ENCODE data around the gene TMEM186.
"Not testable (repeated sequence)": the region's sequence is repeated elsewhere in the genome, so short reads cannot be mapped to it uniquely, and the experiment has no call there.

TMEM186 gene

DNA sequence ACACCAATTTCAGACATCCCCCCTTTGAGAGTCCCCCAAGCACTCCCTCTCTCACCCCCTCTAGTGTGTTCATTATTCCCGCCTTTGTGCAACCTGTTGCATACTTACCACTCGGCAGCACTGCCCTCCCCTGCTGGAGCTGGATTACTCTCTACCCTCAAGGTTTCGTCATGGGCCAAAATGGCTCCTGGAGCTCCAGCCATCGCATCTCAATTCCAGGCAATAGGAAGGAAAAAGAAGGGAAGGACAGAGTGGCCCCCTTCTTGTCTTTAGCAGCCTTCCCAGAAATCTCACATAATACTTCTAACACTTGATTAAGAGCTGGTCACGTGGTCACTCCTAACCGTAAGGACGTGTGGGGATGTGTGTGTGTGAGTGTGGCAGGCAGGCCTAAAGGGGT lies 20.2 kb downstream of the TMEM186 start:
- in situ Hi-C loops (cut with MboI; ENCODE audit: low sequenced_read_pairs): loop anchor here (25.0 kb wide), 1 partner anchor 215 kb away; no protein-coding TSS in a partner anchor

DNA sequence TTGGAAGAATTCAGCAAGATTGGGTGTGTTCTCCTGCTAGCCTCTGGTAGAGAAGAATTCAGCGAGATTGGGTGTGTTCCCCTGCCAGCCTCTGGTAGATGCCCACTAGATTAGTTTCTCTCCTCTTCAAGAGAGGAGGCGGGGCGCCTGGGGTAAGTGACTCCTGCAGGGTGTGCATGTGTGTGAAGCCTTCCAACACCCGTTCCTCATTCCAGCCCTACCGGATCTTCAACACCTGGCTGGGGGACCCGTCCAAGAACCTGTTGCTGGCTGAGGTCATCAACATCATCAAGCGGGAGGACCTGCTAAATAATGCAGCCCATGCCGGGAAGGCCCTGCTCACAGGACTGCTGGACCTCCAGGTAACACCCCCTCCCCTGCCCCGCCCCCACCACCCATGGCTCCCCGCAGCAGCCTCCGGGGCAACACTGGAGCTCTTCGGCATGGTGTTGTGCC lies 21.3 kb downstream of the TMEM186 start:
- in situ Hi-C loops (cut with MboI; ENCODE audit: low sequenced_read_pairs): loop anchor here (25.0 kb wide), 1 partner anchor 214 kb away; no protein-coding TSS in a partner anchor

DNA sequence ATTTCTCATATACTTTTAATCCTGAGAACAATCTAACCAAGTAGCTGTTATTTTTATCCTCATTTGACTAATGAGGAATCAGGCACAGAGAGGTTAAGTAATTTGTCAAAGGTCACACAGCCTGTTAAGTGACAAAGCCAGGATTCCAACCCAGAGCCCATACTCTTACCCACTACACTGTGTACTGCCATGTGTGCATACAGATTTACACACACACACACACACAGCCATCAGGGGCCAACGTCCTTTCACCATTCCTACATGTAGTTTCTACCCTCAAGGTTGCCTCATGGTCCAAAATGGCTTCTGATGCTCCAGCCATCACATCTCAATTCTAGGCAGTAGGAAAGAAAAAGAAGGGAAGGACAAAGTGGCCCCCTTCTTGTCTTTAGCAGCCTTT lies 22.1 kb downstream of the TMEM186 start:
- in situ Hi-C loops (cut with MboI; ENCODE audit: low sequenced_read_pairs): loop anchor here (25.0 kb wide), 1 partner anchor 213 kb away; no protein-coding TSS in a partner anchor

DNA sequence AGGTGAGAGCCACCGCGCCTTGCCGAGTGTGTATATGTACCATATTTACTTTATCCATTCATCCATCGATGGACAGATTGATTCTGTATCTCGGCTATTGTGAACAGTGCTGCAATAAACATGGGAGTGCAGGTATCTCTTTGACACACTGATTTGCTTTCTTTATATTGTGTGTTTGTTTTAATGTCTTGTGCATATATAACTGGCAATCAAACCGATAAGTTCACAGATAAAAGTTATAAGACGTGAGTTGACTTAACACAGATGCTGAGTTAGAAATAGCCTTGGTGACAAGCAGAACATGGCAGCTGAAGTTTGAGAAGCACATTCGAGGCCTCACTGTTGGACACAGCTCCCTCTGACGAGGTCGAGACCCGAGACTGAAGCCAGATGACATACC lies 23.2 kb downstream of the TMEM186 start:
- in situ Hi-C loops (cut with MboI; ENCODE audit: low sequenced_read_pairs): no loop called here

DNA sequence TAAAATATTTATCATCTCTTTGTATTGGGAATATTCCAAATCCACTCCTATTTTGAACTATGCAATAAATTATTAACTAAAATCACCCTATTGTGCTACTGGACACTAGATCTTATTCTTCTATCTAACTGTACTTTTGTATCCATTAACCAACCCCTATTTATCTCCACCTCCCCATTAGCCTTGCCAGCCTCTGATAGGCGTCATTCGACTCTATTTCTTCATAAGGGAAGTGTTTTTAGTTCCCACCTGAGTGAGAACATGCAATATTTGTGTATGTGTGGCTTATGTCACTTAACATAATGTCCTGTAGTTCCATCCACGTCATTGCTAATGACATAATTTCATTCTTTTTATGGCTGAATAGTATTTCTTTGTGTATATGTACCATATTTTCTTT lies 23.9 kb downstream of the TMEM186 start:
- in situ Hi-C loops (cut with MboI; ENCODE audit: low sequenced_read_pairs): no loop called here

DNA sequence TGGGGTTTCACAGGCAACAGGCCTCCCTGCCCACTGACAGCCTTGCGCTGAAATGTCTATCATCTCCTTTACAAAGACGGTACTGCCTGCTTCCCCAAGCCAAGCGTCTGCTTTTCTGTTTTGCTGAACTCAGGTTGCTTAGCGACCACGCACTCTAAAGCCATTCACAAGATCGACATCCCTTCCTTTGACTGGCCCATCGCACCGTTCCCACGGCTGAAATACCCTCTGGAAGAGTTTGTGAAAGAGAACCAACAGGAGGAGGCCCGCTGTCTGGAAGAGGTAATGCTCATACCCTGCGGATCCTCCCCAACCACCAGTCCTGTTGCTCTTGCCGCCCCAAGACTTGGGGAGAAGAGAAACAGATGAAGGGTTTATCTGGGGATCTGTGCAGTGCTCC lies 28.7 kb downstream of the TMEM186 start:
- in situ Hi-C loops (cut with MboI; ENCODE audit: low sequenced_read_pairs): no loop called here

DNA sequence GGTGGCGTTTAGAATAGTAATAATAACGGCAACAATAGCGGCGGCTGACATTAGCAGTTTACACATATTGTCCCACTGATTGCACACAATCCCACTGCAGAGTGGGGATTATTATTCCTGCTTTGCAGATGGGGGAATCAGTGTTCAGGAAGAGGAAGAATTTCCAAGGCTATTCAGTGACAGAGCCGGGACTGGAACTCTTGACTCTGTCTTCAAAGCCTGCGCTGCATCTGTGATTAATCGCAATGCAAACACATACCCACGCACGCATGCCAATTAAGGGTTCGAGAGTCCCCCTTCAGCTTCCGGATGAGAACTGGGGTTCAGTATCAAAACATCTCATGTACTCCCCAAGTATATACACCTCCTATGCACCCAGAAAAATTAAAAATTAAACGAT lies 29.2 kb downstream of the TMEM186 start:
- in situ Hi-C loops (cut with MboI; ENCODE audit: low sequenced_read_pairs): no loop called here

DNA sequence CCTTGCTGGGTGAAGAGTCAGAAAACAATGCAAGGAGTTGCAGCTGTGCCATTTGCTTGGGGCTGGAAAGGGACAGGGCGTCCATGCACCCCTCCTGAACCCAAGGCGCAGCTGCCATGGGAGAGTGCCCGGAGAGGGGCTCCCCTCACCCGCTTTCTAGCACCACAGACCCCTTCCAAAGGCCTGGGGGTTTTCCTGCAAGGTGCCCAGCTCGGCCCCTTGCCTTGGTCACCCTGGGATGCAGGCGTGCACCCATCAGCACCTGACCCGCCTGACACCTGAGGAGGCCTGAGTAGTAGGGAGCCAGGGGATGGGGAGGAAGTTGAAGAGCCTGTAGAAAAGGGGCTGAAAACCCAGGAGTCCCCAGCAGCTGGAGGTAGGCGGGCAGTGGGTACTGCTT lies 30.3 kb downstream of the TMEM186 start:
- in situ Hi-C loops (cut with MboI; ENCODE audit: low sequenced_read_pairs): no loop called here

DNA sequence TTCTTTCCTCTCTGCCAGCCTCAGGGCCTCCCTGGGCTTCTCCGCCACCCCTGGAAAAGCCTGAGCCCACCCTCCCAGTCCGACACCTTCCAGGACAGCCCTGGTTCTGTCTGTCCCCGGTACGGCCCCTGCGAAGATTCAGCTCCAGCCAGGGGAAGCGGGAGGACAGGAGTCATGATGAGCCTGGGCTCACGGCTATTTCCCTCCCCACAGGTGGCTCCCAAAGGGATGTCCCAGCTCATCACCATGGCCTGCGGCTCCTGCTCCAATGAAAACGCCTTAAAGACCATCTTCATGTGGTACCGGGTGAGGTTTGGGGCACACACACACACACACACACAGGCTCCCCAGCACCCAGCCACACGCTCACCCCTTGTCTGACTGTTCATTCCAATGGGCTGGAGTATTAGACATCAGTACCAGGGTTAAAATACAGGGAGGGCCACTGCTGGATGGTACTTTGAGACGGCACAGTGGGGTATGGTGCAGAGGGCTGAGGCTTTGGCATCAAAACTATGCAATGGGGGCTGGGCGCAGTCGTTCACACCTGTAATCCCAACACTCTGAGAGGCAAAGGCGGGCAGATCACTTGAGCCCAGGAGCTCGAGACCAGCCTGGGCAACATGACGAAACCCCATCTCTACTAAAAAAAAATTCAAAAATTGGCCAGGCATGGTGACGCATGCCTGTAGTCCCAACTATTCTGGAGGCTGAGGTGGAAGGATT lies 32.8 kb downstream of the TMEM186 start:
- in situ Hi-C loops (cut with MboI; ENCODE audit: low sequenced_read_pairs): no loop called here

DNA sequence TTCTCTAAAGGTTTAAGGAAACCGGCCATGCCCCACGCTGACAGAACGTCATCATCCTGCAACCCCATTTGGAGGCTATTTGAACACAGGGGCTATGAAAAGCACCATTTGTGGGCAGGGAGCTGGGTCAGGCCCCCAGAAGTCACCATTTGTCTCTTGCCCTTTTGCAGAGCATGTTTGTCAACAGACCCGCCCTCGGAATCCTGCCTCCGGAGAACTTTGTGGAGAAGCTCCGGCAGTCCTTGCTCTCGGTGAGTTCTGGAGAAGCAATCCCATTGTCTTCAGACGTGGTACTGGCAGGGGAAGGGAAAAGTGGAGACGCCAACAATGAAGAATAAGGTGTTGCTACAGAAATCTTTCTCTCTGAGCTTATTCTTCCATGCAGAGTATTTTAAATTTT lies 33.5 kb downstream of the TMEM186 start:
- in situ Hi-C loops (cut with MboI; ENCODE audit: low sequenced_read_pairs): no loop called here

DNA sequence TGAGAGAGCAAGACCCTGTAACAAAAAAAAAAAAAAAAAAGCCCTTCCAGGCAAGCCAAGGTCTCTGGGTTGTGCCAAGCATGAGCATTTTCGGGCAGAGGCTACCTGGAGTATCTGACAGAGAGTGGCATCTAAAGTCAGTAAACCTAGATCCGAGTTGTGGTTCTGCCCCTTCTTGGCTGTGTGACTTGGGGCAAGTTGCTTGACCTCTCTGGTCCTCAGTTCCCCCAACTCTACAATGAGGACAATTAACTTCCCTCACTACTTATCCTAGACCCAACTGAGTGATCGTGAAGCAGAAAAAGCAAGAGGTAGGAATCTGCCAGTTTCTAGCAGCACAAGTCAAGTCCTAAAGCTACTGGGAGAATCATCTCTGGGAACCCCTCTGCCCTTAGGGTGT lies 34.4 kb downstream of the TMEM186 start:
- in situ Hi-C loops (cut with MboI; ENCODE audit: low sequenced_read_pairs): no loop called here

DNA sequence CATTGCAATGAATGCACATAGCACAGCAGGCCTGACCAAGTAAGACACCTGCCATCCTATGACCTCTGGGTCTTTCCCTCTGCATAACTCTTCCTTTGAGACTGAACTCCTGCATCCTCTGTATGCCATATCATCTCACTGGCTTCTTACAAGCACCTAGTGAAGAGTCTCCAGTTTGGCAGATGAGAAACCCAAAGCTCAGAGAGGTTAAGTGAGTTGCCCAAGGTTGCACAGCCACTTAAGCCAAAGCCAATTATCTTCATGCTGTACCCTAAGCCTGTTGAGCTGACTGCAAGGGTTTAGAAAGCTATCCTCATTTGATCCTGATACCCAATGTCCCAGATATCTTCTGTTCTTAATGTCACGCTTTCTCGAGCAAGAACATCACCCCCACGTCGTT lies 35.2 kb downstream of the TMEM186 start:
- in situ Hi-C loops (cut with MboI; ENCODE audit: low sequenced_read_pairs): no loop called here

DNA sequence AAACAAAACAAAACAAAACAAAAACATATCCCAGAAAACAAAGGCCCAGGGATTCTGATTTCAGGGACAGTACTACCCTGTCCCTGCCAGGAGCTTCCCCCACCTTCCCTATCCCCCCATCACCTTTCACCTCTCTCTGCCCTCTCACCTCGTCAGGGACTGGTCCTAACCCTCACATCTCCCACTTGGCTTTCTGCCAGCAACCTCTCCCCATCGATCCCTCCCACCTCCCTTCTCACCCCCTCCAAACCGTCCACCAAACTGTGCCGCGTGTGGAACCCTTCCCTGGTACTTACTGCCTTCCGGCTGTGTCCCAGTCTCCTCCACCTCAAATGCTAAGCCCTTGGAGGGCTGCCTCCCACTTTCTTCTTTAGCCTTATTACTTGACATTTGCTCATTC lies 36.4 kb downstream of the TMEM186 start:
- in situ Hi-C loops (cut with MboI; ENCODE audit: low sequenced_read_pairs): no loop called here

DNA sequence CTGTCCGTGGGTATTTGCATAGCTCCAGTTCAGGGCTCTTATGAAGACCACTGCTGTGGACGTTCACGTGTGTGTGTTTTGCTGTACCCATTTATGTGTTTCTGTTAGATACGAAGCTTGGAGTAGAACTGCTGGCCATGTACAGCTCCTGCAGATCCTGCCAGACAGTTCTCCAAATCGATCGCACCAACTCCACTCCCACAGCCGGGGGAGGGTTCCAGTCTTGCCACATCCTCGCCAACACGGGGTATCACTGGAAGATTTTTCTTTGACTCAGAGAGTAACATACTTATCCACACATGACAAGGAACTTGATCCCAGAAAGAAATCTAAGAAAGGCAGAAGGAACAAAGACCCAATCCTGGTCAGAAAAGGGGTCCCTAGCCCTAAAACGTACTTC lies 37.4 kb downstream of the TMEM186 start:
- in situ Hi-C loops (cut with MboI; ENCODE audit: low sequenced_read_pairs): no loop called here

DNA sequence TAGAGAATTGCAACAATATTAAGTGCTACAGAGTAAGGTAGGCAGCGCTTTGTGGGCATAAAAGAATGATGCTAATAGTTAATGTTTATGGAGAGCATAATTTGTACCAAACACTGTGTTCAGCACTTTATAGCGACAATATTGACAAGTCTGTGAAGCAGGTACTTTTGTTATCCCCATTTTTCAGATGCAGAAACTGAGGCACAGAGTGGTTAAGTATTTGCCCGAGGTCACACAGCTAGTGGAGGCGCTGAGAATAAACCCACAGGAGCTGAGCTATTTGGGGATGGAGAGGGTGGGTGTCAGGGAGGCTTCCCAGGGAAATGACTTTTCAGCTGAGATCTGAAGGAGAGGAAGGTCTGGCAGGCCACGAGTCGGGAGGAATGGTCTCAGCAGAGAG lies 39.4 kb downstream of the TMEM186 start:
- in situ Hi-C loops (cut with MboI; ENCODE audit: low sequenced_read_pairs): no loop called here

DNA sequence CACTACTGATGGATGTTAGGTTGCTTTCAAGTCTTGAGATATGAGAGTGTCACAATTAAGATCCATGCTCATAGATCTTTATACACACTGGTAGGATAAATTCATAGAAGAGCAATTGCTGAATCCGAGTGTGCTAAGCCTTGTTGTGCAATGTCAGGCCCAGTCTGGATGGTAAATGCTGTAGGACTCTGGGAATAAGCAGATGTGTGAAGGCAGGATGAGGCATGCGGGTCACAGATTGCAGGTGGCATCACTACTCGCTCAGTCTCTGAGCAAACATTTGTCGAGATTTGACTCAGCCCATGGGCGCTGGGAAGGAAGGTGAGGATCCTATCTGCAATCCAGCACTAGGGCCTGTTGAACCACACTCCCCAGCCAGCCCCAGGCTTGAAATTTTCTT lies 40.7 kb downstream of the TMEM186 start:
- in situ Hi-C loops (cut with MboI; ENCODE audit: low sequenced_read_pairs): no loop called here

DNA sequence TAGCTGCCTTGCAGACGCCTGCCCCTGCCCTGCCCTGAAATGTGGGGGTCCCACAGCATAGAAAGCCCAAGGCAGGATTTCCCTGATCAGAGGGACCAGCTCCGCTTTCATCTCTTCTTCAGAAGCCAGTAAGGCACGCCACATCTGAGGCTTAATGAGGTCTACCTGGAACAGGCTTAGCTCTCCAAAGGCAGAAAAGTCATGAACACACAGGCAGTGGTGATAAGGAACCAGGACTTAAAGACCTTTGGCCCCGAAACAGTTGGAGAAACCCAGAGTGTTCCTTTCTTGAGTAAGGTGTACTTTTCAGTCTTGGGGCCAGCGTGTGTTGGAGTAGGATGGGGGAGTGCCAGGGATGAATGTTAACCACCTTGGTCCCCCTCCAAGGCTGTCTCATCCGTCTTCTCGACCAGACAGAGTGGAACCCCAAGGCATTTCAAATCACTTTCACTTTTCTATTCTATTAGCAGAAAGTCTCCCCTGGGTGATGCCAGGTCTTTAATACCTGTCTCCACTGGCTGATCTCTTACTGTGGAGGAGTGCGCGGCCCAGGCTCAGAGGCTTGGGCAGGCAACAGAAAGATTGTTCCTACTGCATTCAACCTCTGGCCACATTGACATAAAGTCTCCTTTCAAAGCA lies 43.9 kb downstream of the TMEM186 start:
- in situ Hi-C loops (cut with MboI; ENCODE audit: low sequenced_read_pairs): no loop called here

DNA sequence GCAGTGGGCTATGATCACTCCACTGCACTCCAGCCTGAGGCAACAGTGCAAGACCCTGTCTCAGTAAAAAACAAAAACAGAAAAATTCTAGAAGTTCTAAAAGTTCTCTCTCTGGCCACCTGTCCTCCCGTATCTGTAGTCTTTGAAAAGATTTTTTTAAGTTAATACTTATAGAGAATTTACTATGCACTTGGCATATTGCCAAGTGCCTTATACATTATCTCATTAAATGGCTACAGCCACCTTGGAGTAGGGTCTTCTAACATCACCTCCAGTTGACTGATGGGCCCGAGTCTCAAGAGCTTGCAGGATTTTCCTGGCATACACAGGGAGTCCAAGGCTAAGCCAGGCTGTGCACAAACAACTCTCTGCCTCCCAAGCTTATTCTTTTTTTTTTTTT lies 44.7 kb downstream of the TMEM186 start:
- in situ Hi-C loops (cut with MboI; ENCODE audit: low sequenced_read_pairs): no loop called here

DNA sequence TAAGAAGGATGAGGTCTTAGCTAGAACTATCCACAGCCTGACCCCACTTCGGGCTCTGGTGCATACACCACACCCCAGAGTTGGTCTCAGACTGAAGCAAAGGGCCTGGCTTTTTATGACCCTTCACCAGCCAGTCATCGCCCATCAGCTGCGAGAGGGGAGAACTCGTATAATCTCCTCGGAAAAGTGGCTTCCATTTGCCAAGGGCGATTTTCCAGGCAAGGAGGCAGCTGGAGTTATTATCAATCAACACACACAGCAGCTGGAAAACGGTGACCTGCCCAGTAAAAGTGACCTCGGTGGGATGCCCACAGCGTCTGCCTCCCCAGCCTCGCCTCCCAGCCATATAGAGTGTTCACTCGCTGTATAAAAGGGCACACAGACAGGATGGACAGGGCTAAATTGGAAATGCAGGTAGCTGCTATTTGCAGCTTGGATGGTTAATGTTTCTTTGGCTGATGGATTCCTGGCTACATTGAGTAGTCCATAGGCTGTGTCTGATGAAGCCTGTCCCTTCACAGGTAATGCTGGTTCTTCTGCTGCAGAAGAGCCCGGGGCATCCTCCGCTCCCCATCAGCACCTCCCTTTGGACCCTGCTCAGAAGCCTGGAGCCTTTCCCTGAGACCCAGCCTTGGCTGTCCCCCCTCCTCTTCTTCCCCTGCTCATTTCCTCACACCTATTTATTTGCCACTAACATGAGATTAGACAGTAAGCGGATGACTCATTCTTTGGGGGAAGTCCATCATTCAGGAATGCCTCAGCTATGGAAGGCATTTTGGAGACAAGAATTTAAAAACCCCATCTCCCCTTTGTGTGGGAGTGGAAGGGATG lies 45.7 kb downstream of the TMEM186 start:
- in situ Hi-C loops (cut with MboI; ENCODE audit: low sequenced_read_pairs): no loop called here

DNA sequence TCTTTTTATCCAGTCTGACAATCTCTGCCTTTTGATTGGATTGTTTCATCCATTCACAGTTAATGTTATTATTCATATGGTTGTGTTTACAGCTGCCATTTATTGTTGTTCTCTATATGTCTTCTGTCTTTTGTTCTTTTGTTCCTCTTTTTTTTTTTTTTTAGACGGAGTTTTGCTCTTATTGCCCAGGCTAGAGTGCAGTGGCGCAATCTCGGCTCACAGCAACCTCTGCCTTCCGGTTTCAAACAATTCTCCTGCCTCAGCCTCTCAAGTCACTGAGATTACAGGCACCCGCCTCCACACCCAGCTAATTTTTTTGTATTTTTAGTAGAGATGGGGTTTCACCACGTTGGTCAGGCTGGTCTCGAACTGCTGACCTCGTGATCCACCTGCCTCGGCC lies 48.5 kb downstream of the TMEM186 start:
- in situ Hi-C loops (cut with MboI; ENCODE audit: low sequenced_read_pairs): not testable (repeated sequence)

All from HL-60/S4 treated with retinoic acid at 250 ng/mL for 4 days and 3 days (cell line).